SJSA1 (cell line): ENCODE data around the gene ATP10D. TPM values are rescaled to one million over a fixed set of nuclear protein-coding genes. Genes with fewer than 3 reads are reported as not detected.

ENCODE experiments used
- DNase-seq, 2 experiments: peaks; one replicate each; pipeline ENCODE4 v3.0.0-alpha.2; 2015 to 2020; ENCODE audit warnings: low spot score in 2 of 2, low read depth in 1 of 2
- H3K27ac ChIP-seq: fragments of 250-450 bp; sonication (Bioruptor Pico); 2 replicates; pipeline ENCODE4 v1.5.1; 2020; ENCODE audit warnings: mild to moderate bottlenecking, moderate library complexity
- H3K27me3 ChIP-seq: fragments of 250-450 bp; sonication (Bioruptor Pico); replicated peaks from 2 replicates; pipeline ENCODE4 v1.5.1; 2020; ENCODE audit warnings: mild to moderate bottlenecking, moderate library complexity
- H3K36me3 ChIP-seq: fragments of 250-450 bp; sonication (Bioruptor Pico); 2 replicates; pipeline ENCODE4 v1.5.1; 2020; ENCODE audit warnings: mild to moderate bottlenecking
- H3K4me1 ChIP-seq: fragments of 250-450 bp; sonication (Bioruptor Pico); replicated peaks from 2 replicates; pipeline ENCODE4 v1.6.1; 2021; ENCODE audit warnings: mild to moderate bottlenecking
- H3K4me3 ChIP-seq: fragments of 250-450 bp; sonication (Bioruptor Pico); 2 replicates; pipeline ENCODE4 v1.5.1; 2020; ENCODE audit warnings: mild to moderate bottlenecking
- H3K9me3 ChIP-seq: fragments of 250-450 bp; sonication (Bioruptor Pico); replicated peaks from 2 replicates; pipeline ENCODE4 v1.5.1; 2020; ENCODE audit warnings: mild to moderate bottlenecking
- total RNA-seq: library from RNA; depleted of rRNA; stranded (reverse); fragments of >200 nt; shearing (Covaris generic); gene quantifications from 2 replicates; pipeline ENCODE4 v1.2.3, GENCODE V29; 2014

Gene ATP10D
- total RNA-seq, 1 experiment from 2014 or later, result 12.1 TPM

GRCh38 chr4:47598896-47599295, 113.8 kb downstream of the ATP10D start:
- no peaks in the 10 kb centered on the region for H3K36me3 ChIP-seq
- H3K27me3 ChIP-seq, result no peaks in the 10 kb centered on the region
- no peak for DNase-seq
- no peaks in the 10 kb centered on the region for H3K4me1 ChIP-seq
- no peak overlapping the region for H3K4me3 ChIP-seq
- H3K9me3 ChIP-seq, result no peaks in the 10 kb centered on the region
- H3K27ac ChIP-seq, result no peak overlapping the region

GRCh38 chr4:47606482-47606881, 121.4 kb downstream of the ATP10D start:
- Histone ChIP-seq H3K4me1 (no peaks in the 10 kb centered on the region), H3K36me3 (no peaks in the 10 kb centered on the region), H3K27me3 (no peaks in the 10 kb centered on the region), H3K9me3 (no peaks in the 10 kb centered on the region), H3K4me3 (no peak overlapping the region), H3K27ac (no peak overlapping the region)
- no peak for DNase-seq

- Histone ChIP-seq H3K27me3 (no peaks in the 10 kb centered on the region), H3K9me3 (no peaks in the 10 kb centered on the region), H3K27ac (no peak overlapping the region), H3K4me1 (no peaks in the 10 kb centered on the region), H3K36me3 (no peaks in the 10 kb centered on the region), H3K4me3 (no peak overlapping the region)
- DNase-seq, result no peak
Measured at GRCh38 chr4:47612116-47613023, 127.3 kb downstream of the ATP10D start.

- Histone ChIP-seq H3K4me3 (no peak overlapping the region), H3K36me3 (no peaks in the 10 kb centered on the region), H3K4me1 (no peaks in the 10 kb centered on the region), H3K9me3 (no peaks in the 10 kb centered on the region), H3K27me3 (no peaks in the 10 kb centered on the region), H3K27ac (no peak overlapping the region)
- no peak for DNase-seq
Measured at GRCh38 chr4:47615385-47615784, 130.3 kb downstream of the ATP10D start.

GRCh38 chr4:47617607-47618006, 132.5 kb downstream of the ATP10D start:
- no peak overlapping the region for H3K27ac ChIP-seq
- H3K4me3 ChIP-seq, result no peak overlapping the region
- no peaks in the 10 kb centered on the region for H3K4me1 ChIP-seq
- no peak for DNase-seq
- H3K27me3 ChIP-seq, result no peaks in the 10 kb centered on the region
- H3K9me3 ChIP-seq, result no peaks in the 10 kb centered on the region
- no peaks in the 10 kb centered on the region for H3K36me3 ChIP-seq

- H3K9me3 ChIP-seq, result no peaks in the 10 kb centered on the region
- H3K27me3 ChIP-seq, result no peaks in the 10 kb centered on the region
- no peak for DNase-seq
- no peaks in the 10 kb centered on the region for H3K36me3 ChIP-seq
- H3K4me1 ChIP-seq, result no peaks in the 10 kb centered on the region
- H3K27ac ChIP-seq, result no peak overlapping the region
- H3K4me3 ChIP-seq, result no peak overlapping the region
Measured at GRCh38 chr4:47619691-47620090, 134.6 kb downstream of the ATP10D start.

GRCh38 chr4:47621181-47621580, 136.1 kb downstream of the ATP10D start:
- DNase-seq, result no peak
- H3K9me3 ChIP-seq, result no peaks in the 10 kb centered on the region
- H3K4me1 ChIP-seq, result no peaks in the 10 kb centered on the region
- no peaks in the 10 kb centered on the region for H3K36me3 ChIP-seq
- H3K27me3 ChIP-seq, result no peaks in the 10 kb centered on the region
- no peak overlapping the region for H3K4me3 ChIP-seq
- H3K27ac ChIP-seq, result no peak overlapping the region

- Histone ChIP-seq H3K27ac (no peak overlapping the region), H3K4me1 (no peaks in the 10 kb centered on the region), H3K9me3 (no peaks in the 10 kb centered on the region), H3K27me3 (no peaks in the 10 kb centered on the region), H3K36me3 (no peaks in the 10 kb centered on the region), H3K4me3 (no peak overlapping the region)
- no peak for DNase-seq
Measured at GRCh38 chr4:47624031-47624441, 139.0 kb downstream of the ATP10D start.

GRCh38 chr4:47631161-47631560, 146.1 kb downstream of the ATP10D start:
- Histone ChIP-seq H3K36me3 (no peaks in the 10 kb centered on the region), H3K27me3 (no peaks in the 10 kb centered on the region), H3K4me1 (no peaks in the 10 kb centered on the region)

GRCh38 chr4:47639531-47639930, 154.5 kb downstream of the ATP10D start:
- Histone ChIP-seq H3K36me3 (no peaks in the 10 kb centered on the region), H3K4me1 (no peaks in the 10 kb centered on the region), H3K27ac (no peak overlapping the region), H3K9me3 (no peaks in the 10 kb centered on the region), H3K27me3 (no peaks in the 10 kb centered on the region), H3K4me3 (no peak overlapping the region)
- no peak for DNase-seq

More at GRCh38 chr4:47631161-47631560, 146.1 kb downstream of the ATP10D start:
- Histone ChIP-seq H3K27ac (no peak overlapping the region), H3K4me3 (no peak overlapping the region), H3K9me3 (no peaks in the 10 kb centered on the region)
- no peak for DNase-seq

- Histone ChIP-seq H3K4me3 (no peak overlapping the region), H3K27ac (no peak overlapping the region), H3K27me3 (no peaks in the 10 kb centered on the region), H3K9me3 (no peaks in the 10 kb centered on the region), H3K36me3 (no peaks in the 10 kb centered on the region), H3K4me1 (no peaks in the 10 kb centered on the region)
- DNase-seq, result no peak
Measured at GRCh38 chr4:47640911-47641310, 155.8 kb downstream of the ATP10D start.

GRCh38 chr4:47641755-47642154, 156.7 kb downstream of the ATP10D start:
- Histone ChIP-seq H3K27ac (no peak overlapping the region), H3K27me3 (no peaks in the 10 kb centered on the region), H3K4me1 (no peaks in the 10 kb centered on the region), H3K36me3 (no peaks in the 10 kb centered on the region), H3K9me3 (no peaks in the 10 kb centered on the region), H3K4me3 (no peak overlapping the region)
- DNase-seq, result no peak

GRCh38 chr4:47642191-47642830, 157.2 kb downstream of the ATP10D start:
- Histone ChIP-seq H3K9me3 (no peaks in the 10 kb centered on the region), H3K27ac (no peak overlapping the region), H3K36me3 (no peaks in the 10 kb centered on the region), H3K4me1 (no peaks in the 10 kb centered on the region), H3K27me3 (no peaks in the 10 kb centered on the region), H3K4me3 (no peak overlapping the region)
- no peak for DNase-seq
